Transverse colon (tissue), 4 donors: Measurements from ENCODE around the gene AP4S1. TPM values are rescaled to one million over a fixed set of nuclear protein-coding genes. Genes with fewer than 3 reads are reported as not detected.

Experiments
- DNase-seq: peaks from one replicate; pipeline ENCODE4 v3.0.0-alpha.2; 2019
- H3K27ac ChIP-seq, 4 donors: fragments of 200-600 bp; sonication (generic); 2 replicates each; pipeline ENCODE4 v1.5.1; 2016 to 2018; ENCODE audit warnings: inconsistent platforms in 4 of 4
- H3K27me3 ChIP-seq: fragments of 200-600 bp; sonication (generic); 2 replicates; pipeline ENCODE4 v1.5.1; 2017; ENCODE audit warnings: inconsistent platforms
- H3K36me3 ChIP-seq, 4 donors: fragments of 200-600 bp; sonication (generic); 2 replicates each; pipeline ENCODE4 v1.5.1; 2017 to 2019; ENCODE audit warnings: inconsistent platforms in 4 of 4
- H3K4me1 ChIP-seq, 4 donors: fragments of 200-600 bp; sonication (generic); 2 replicates each; pipeline ENCODE4 v1.5.1; 2017 to 2020; ENCODE audit warnings: inconsistent platforms in 4 of 4
- H3K4me3 ChIP-seq, 4 donors: fragments of 200-600 bp; sonication (generic); 1 replicate in 1 of 4; 2 replicates in 3 of 4; pipeline versions ENCODE4 v1.5.1 to v1.6.1; 2017 to 2019; ENCODE audit warnings: inconsistent platforms in 4 of 4
- H3K9me3 ChIP-seq, 2 donors: fragments of 200-600 bp; sonication (generic); 2 replicates each; pipeline ENCODE4 v1.5.1; 2017 to 2019; ENCODE audit warnings: inconsistent platforms in 2 of 2
- CTCF ChIP-seq, 5 experiments: fragments of 200-600 bp in 3 of 5; fragments of 450-650 bp in 2 of 5; sonication (generic) in 3 of 5; IDR thresholded peaks; 1 replicate in 2 of 5; 2 replicates in 3 of 5; pipeline ENCODE4 v1.5.1; 2016 to 2017; ENCODE audit warnings: antibody characterized with exemption in 5 of 5, inconsistent platforms in 3 of 5, mild to moderate bottlenecking in 2 of 5, moderate library complexity in 1 of 5
- EP300 ChIP-seq: sonication (generic); formaldehyde crosslinking; IDR thresholded peaks from one replicate; pipeline ENCODE4 v1.6.1; 2017; ENCODE audit warnings: antibody characterized with exemption, low read depth
- POLR2A ChIP-seq: fragments of 450-650 bp; IDR thresholded peaks from one replicate; pipeline ENCODE4 v1.6.1; 2016; ENCODE audit warnings: antibody characterized with exemption, mild to moderate bottlenecking, moderate library complexity
- POLR2AphosphoS5 ChIP-seq, 3 donors: sonication (generic); formaldehyde crosslinking; IDR thresholded peaks; one replicate each; pipeline ENCODE4 v1.6.1; 2016; ENCODE audit warnings: antibody characterized with exemption in 3 of 3
- WGBS, 2 donors: methylation state at CpG; one replicate each; pipeline ENCODE4 v1.1.5; 2018; ENCODE audit warnings: low coverage in 1 of 2; 5-methylcytosine and 5-hydroxymethylcytosine counted together
- in situ Hi-C, 4 donors: fragments of 200-750 bp; cut with MboI; loops; one replicate each; pipeline versions ENCODE4 v1.15.0 to v1.15.1; 2017; ENCODE audit warnings: low sequenced_read_pairs in 3 of 4, low pct_ligation_motif_present in 1 of 4, low pct_unique_long_range_greater_than_20kb in 1 of 4
- intact Hi-C: fragments of 100-400 bp; cut with DNase I; formaldehyde crosslinking; loops from one replicate; pipeline ENCODE4 v1.15.1; 2023; ENCODE audit warnings: low total_unique reads
- total RNA-seq, 4 donors: library from RNA; depleted of rRNA; stranded (reverse); fragments of >200 nt; gene quantifications; one replicate each; pipeline ENCODE4 v1.1.0, GENCODE V29; 2016

AP4S1 gene
- total RNA-seq, 4 donors from 2014 or later, result 0.60 to 9.8 (median 4.6) TPM

- H3K36me3 ChIP-seq, result no peaks in the 10 kb centered on the region
- H3K4me3 ChIP-seq, result no peak overlapping the region
- intact Hi-C loops, result no loop called here
- H3K4me1 ChIP-seq, result peaks cover 13 to 56% (median 26%) of the 10 kb centered on the region in 4 donors
- no peak overlapping the region for H3K27ac ChIP-seq
- H3K27me3 ChIP-seq, result no peaks in the 10 kb centered on the region
- DNase-seq, result no peak
- TF ChIP-seq EP300, result no peak
- no peak for TF ChIP-seq POLR2AphosphoS5 (IDR thresholded peaks at IDR 0.05)
- TF ChIP-seq CTCF (IDR thresholded peaks at IDR 0.05), result no peak
- TF ChIP-seq POLR2A, result no peak
- in situ Hi-C loops, result loop anchor here in 2 of 4 donors (25.0 kb wide), 2 partner anchors 97 to 372 kb away; no protein-coding TSS in a partner anchor
- H3K9me3 ChIP-seq, result no peaks in the 10 kb centered on the region
Observed at GRCh38 chr14:30990770-30991169, 34.7 kb upstream of the AP4S1 start.

- Histone ChIP-seq H3K4me1 (peaks cover 14 to 58% (median 29%) of the 10 kb centered on the region in 4 donors), H3K27ac (peak overlapping the region in 1 of 4 donors; percentile 18), H3K36me3 (no peaks in the 10 kb centered on the region), H3K4me3 (no peak overlapping the region), H3K27me3 (no peaks in the 10 kb centered on the region), H3K9me3 (no peaks in the 10 kb centered on the region)
- WGBS, 2 donors, result 70 to 73% methylated on average over 2 of the region's 2 CpGs
- no peak for DNase-seq
- intact Hi-C loops, result no loop called here
- no peak for TF ChIP-seq POLR2AphosphoS5 (IDR thresholded peaks at IDR 0.05)
- no peak for TF ChIP-seq POLR2A
- TF ChIP-seq CTCF (IDR thresholded peaks at IDR 0.05), result no peak
- TF ChIP-seq EP300, result no peak
- in situ Hi-C loops, result loop anchor here in 2 of 4 donors (25.0 kb wide), 2 partner anchors 96 to 371 kb away; no protein-coding TSS in a partner anchor
Observed at GRCh38 chr14:30991408-30991807, 34.0 kb upstream of the AP4S1 start.

- H3K9me3 ChIP-seq, result no peaks in the 10 kb centered on the region
- DNase-seq, result no peak
- H3K36me3 ChIP-seq, result no peaks in the 10 kb centered on the region
- no peak overlapping the region for H3K27ac ChIP-seq
- TF ChIP-seq CTCF (IDR thresholded peaks at IDR 0.05), result no peak
- TF ChIP-seq POLR2AphosphoS5 (IDR thresholded peaks at IDR 0.05), result no peak
- no peak for TF ChIP-seq EP300
- TF ChIP-seq POLR2A, result no peak
- in situ Hi-C loops (loop anchor here in 2 of 4 donors (25.0 kb wide), 2 partner anchors 94 to 369 kb away; no protein-coding TSS in a partner anchor), intact Hi-C loops (no loop called here)
- no peaks in the 10 kb centered on the region for H3K27me3 ChIP-seq
- H3K4me1 ChIP-seq, result peaks cover 11 to 46% (median 24%) of the 10 kb centered on the region in 4 donors
- no peak overlapping the region for H3K4me3 ChIP-seq
Observed at GRCh38 chr14:30993071-30993470, 32.4 kb upstream of the AP4S1 start.

- Histone ChIP-seq H3K27me3 (no peaks in the 10 kb centered on the region), H3K4me1 (peaks cover 11 to 44% (median 21%) of the 10 kb centered on the region in 4 donors), H3K9me3 (peaks cover 0 to 7% of the 10 kb centered on the region in 2 donors), H3K27ac (no peak overlapping the region), H3K36me3 (no peaks in the 10 kb centered on the region), H3K4me3 (no peak overlapping the region)
- TF ChIP-seq POLR2A, result no peak
- TF ChIP-seq POLR2AphosphoS5 (IDR thresholded peaks at IDR 0.05), result no peak
- TF ChIP-seq CTCF (IDR thresholded peaks at IDR 0.05), result no peak
- no peak for TF ChIP-seq EP300
- in situ Hi-C loops, result loop anchor here in 2 of 4 donors (25.0 kb wide), 2 partner anchors 92 to 367 kb away; no protein-coding TSS in a partner anchor
- WGBS, 2 donors, result 2 to 16% methylated on average over 4 of the region's 4 CpGs
- intact Hi-C loops, result no loop called here
- DNase-seq, result no peak
Observed at GRCh38 chr14:30994681-30995620, 30.5 kb upstream of the AP4S1 start.
